NCI-H2171 (cell line): ENCODE data around the gene CMTM7.
"Not testable (repeated sequence)": the region's sequence is repeated elsewhere in the genome, so short reads cannot be mapped to it uniquely, and the experiment has no call there.

Source experiments
- DNase-seq: peaks from one replicate; lab custom pipeline; 2025; lab: John Stamatoyannopoulos, UW

CMTM7 gene

DNA sequence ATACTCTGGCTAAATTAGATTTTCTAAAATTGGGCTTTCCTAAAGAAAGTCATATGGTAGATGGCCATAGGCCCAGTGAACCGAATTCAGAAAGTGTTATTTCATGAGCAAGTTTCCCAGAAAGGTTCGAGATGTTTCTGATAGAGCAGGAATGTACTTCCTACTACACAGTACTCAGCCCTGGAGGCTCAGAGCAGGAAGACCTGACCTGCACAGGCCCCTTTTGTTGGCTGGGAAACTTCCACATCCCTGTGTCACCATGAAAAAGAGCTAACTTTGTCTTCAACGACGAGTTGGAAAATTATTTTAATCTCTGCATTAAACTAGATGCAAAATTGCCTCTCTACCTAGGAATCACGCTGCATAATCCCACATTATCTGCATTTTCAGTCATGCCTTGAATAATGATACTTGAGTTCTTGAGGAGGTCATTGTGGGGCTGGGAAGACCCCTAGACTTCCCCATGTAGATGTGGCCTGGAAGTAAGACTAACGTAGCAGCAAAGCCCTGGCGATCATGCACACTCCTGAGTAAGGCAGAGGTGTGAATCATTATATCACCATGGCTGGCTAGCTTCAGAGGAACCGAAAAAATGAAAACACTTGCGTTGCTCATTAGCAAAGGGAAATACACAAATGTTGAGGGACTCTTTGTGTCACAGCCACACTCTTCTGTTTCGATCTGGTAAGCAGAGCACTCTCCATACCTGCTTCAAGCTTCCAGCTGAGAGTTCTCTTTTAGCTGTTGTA is 47.1 kb downstream of the CMTM7 start:
- DNase-seq, result no peak

DNA sequence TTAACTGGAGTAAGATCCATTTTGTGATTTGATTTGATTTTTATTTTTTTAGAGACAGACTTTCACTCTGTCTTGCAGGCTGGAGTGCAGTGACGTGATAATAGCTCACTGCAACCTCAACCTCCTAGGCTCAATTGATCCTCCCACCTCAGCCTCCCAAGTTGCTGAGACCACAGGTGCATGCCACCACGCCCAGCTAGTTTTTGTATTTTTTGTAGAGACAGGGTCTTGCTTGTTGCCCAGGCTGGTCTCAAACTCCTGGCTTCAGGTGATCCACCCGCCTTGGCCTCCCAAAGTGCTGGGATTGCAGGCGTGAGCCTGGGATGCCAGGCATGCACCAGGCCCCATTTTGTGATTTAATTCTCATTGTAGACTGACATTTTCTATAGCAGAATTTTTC is 47.8 kb downstream of the CMTM7 start:
- not testable (repeated sequence) for DNase-seq

DNA sequence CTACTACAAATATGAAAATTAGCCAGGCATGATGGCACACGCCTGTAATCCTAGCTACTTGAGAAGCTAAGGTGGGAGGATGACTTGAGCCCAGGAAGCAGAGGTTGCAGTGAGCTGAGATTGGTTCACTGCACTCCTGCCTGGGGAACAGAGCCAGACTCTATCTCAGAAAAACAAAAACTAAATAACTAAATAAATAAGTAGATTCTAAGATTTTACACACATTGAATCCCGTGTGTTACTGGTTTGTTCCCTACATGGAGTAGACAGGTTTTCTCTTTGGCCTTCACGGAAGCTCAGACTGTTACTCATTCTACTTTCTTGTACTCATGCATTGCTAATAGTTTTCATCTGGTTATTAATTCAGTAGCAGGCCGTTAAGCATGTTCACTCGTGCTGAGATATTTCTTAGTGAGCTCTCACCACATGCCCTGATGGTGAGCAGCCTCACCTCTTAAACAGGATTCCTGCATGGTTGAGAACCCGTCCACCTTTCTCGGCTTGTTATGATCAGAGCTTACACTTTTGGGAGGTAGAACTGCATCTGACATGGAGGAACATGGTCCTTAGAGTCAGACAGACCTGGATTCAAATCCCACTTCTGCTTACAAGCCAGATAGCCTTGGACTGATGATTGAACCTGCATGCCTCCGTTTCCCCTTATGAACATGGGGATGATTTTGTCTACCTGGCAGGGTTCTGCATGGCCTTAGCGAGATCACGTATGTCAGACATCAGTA is 49.1 kb downstream of the CMTM7 start:
- peak; percentile 12 for DNase-seq

DNA sequence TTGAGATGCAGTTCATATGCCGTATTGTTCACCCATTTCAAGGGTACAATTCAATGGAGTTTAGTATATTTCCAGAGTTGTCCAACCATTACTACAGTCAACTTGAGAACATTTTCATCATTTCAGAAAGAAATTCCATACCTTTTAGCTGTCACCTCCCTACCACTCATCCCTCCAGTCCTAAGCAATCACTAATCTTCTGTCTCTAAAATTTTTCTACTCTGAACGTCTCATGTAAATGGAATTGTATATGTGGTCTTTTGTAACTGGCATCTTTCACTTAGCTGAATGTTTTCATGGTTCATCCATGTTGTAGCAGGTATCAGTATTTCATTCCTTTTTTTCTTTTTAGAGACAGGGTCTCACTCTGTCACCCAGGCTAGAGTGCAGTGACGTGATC is 51.1 kb downstream of the CMTM7 start:
- DNase-seq, result no peak

DNA sequence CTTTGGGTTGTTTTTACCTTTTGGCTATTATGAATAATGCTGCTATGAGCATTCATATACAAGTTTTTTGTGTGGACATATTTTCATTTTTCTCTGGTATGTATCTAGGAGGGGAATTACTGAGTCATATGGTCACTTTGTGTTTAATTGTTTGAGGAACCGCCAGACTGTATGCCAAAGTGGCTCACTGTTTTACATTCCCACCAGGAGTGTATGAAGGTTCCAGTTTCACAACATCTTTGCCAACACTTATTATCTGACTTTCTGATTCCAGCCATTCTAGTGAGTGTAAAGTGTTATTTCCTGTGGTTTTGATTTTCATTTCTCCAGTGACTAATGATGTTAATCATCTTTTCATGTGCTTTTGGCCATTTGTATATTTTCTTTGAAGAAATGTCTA is 51.8 kb downstream of the CMTM7 start:
- DNase-seq, result no peak

DNA sequence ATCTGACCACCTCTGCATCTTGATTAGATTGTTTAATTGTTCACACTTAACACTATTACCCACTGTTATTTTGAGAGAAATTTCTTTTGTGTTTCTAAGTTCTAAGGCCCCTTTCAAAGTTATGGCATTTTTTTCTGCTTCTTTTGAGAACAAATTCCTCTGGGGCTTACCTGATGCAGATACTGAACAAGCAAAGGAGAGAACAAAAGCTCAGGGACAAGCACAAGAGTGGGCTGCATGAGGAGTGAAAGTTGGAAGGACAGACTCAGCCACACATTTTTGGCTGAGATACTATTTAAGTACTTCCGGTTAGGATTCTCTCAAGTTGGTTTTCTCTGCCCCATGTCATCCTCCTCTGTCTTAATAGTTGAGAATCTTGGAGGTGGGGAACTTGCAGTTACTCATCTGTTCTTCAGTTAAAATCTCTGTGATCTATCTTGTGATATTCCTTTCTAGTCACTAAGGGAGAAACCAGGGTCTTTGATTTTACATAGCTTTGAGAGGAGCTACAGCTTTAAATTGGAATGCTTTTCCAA is 56.3 kb downstream of the CMTM7 start:
- DNase-seq, result no peak

DNA sequence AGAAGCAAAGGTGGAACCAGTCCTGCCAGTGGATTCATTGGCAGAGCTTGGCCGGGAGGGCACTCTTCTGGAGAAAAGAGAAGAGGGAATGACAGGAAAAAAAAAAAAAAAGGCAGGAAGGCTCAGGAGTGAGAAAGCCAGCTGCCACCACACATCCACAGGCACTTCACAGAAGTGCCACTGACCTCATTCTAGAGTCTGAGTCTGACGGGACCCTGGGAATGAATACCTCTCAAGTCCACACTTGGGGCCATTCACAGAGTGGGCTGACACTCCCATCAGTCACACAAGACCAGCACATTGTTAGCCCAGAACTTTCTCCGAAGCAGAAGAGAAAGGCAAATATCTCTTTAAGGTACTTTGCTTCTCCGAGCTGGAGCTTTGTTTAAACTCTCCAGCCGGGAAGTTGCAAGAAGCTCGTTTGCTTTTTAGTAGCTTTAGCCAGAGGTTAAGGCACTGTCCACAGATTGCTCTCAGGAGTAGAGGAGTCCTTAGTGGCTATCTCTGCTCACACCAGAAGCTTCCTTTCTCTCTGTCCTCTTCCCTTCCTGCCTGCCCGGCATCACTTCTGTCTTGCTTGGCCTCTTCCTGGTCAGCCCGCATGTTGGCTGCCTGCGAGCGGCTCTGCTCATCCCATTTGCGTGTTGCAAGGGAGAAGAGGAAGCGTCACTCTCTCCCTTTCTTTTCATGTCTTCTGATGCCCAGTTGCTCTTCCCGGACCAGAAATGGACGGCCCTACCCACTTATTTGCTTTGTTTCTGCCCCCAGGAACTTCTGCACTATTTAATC is 57.2 kb downstream of the CMTM7 start:
- no peak for DNase-seq

DNA sequence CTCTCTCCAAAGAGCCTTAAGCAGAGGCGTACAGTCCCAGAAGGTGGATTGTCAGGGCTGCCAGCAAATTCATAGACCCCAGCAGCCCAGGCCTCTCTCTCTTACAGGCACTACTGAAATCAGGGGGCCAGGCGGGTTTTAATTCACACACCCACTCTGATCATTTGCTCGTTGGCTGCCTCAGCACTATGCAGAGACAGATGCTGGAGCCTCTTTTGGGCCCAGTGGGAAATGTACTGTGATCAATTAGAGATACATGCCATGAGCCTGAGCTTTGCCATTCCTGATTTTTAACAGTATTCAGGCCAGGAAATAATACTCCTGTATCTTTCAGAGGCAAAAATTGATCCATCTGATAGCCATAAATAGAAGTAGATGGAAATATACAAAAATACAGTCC is 58.0 kb downstream of the CMTM7 start:
- DNase-seq, result no peak

DNA sequence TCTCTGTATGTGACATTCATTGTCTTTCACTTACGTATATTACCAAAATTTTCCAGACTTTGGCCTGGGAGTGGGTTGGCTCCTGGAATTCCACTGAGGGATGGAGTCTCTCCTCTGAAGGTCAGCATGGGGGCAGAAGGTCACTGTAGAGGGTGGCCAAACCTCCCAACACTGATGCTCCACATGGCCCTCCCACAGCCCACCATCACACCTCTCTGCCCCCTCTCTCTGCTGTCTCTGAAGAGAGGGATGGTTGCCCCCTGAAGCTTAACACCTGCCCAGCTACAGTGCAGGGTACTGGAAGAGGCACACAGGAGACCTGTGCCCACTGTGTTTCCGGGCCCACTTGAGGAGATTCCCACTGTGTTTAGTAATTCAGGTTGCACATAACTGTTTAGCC is 58.8 kb downstream of the CMTM7 start:
- DNase-seq, result no peak

DNA sequence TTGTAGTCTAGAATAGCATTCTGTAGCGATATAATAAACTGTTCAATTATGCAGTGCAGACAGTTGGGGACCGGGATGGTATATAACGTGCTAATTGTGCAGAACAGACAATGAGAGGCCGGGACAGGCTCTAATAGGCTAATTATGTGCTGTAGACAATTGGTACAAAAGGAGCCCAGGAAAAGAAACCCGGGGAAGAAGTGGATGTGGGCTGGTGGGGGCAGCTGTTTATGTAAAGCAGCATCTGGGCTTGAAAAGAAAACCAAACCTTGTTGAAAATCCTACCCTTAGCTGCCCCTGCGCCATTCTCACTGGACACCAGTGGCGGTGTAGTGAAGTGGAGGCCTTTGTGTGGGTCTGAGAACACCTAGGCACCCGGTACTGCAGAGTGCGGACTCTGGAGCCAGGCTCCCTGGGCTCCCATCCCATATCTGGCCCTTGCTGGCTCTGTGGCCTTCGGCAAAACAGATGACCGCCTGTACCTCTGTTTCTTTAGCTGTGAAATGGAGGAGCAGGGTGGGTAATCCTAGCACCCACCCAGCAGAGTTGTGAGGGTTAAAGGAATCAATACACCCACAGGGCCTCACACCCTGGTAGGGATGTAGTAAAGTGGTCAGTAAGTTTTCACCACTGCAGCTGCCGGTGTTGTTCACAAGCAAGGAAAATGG is 59.5 kb downstream of the CMTM7 start:
- no peak for DNase-seq

DNA sequence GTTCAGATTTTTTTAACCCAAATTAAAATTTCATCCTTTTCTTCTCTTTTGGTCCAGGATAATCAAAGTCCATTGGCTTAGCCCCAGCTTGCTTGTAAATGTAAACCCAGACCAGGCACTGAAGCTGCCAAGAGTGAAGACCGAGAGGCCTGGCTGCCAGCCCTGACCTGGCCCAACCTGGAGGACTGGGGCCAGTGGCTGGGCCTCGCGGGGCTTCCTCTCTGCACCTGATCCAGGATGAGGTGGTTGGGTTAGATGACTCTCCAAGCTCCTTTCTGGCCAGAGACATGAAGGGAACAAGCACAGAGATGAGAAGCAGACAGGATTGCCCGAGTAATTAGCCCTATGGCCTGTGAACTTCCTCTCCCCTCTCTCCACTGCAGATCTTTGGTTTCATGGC is 60.4 kb downstream of the CMTM7 start:
- DNase-seq, result no peak

DNA sequence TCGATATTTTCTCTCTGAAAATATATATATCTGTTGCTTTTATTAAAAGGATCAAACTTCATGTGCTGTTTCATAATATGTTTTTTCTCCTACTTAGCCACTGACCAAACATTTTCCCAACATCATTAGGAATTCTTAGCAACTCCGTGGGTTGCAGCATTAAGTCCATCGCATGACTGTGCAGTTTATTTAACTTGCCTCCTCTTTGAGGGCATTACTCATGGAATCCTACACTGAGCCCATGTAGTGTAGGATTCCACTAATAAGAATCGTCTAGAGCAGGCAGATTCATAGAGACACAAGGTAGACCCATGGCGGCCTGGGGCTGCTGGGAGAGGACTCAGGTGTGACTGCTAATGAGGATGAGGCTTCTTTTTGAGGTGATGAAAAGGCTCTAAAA is 61.7 kb downstream of the CMTM7 start:
- DNase-seq, result no peak

DNA sequence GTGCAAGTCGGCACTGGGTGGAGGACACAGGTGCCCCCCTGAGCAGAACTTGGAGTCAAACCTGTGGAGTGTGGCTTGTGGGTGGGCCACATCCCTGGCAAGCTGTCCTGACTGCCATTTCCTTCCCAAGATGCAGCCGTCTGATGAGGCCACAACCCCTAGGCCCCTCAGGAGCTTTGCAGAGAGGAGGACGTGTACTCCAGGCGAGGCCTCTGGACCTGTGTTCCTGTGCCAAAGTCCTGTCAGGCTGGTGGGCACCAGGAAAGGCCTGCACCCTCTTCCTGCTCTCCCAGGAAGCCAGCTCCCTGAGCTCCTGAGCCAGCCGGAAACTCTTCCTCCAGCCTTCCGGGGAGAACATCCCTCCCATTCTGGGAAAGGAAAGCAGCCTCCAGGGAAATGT is 62.5 kb downstream of the CMTM7 start:
- no peak for DNase-seq

DNA sequence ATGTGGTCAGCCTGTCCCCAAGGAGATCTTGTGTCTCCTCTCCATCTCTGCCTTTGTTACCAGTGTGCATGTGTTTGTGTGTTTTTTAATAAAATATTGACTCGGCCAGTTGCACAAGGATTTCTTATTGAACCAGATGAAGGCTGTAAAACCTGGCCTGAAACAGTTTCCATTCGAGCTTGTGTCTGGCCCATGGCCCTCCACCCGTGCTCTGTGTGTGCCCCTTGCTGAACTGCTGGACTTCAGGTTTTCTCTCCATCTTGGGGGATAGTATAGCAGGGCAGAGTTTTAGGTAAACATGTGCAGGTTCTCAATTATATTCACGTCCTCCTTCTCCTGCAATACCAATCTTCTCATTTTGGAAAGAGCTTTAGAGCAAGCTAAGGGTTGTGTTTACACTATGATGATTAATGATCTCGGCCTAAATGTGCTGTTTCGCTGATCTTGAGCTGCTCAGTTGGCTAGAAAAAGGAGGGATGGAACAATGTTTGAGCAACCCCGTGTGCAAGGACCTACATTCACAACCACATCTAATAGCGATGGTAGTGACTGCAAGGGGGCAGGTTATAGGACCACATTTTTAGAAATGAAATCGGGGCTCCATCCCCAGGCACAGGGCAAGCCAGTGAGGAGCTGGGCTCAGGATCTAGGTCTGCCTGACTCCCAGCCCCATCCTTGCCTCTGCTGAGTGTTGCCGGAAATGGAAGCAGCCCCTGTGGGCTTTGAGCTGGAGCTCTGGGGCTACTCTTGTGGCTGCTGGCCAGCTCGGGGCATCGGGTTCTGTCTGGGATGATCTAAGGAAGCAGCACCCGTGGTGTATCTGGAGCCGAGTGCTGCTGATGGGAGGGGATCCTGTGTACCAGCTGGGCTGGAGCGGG is 63.3 kb downstream of the CMTM7 start:
- DNase-seq, result no peak

DNA sequence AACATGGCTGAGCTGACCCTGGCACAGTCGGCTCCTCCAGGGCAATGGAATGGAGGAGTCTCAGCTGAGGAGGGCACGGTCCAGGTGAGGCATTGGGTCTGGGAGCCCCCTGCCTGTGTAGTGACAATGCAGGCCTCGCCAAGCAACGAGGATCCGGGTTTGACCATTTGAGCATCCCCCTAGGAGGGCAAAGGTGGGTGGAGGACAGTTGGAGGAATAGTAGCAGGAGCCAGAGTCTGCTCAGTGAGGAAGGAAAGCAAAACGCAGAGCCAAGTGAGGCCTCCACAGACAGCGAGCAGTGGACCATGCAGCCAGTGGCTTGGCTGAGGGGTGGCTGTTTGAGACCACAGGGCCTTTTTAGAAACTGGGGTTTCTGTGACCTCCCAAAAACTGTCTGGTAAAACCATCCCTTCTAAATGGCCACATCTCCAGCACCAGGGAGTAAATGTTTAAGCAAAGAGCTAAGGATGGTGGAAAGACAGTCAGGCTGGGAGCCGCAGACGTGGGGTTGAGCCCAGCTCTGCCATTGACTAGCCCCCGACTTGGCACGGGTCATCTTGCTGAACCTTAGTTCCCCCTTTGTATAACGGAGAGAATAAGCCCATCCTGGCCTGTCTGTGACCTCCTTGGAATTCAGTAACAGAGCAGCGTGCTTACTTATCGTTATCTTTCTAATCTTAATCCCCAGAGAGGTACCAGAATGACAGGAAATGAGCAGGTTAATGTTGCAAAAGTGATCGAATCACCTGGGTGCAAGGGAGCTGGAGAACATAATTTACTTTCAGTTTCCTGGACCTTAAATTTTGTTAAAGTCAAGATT is 64.2 kb downstream of the CMTM7 start:
- no peak for DNase-seq

DNA sequence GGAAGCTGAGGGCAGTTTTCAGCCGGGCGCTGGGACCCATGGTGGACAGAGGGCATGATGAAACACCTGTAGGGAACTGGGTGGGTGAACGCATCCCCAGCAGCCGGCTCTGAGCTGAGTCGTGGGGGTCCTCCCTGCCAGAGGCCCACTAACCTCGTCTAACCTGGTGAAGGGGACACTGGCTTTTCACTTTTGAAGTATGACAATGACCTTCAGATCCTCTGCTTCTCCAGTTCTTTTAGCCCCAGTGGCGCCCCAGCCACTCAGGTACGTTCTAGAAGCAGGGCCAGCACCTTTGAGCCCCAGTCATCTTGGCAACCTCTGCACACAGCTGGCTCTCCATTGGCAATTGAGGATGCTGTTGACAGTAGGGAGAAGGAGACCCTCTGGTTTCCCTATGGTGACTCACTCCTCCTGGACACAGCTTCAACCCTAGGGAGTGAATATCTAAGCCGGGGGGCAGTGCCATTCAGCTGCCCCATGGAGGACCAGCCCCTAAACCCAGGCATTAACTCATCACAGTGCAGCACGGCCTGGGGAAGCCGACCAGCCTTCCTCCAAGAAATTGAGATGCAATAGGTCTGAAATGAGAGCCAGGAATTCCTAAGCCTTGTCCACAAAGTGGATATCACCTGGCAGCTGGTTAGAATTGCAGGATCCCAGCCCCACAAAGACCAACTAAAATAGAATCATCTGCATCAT is 64.9 kb downstream of the CMTM7 start:
- DNase-seq, result no peak

DNA sequence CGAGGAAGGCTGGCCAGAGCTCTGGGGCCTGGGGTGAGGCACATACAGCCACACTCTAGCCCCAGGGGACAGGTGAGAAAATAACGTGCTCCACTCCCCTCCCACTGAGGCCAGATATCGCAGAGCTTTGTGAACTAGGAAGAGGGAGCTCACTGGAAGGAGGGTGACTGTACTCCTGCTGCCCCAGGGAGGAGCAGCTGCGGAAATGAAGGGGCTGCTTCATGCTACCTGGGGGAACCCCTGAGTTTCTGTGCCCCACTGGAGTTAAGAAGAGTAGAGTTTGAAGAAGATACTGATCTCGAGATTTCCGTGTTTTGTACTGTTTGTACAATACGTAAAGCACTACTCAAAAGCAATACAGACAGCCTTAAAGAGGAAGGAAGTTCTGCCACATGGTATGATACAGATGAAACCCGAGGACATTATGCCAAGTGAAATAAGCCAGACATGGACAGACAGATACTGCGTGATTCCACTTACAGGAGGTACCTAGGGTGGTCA is 66.4 kb downstream of the CMTM7 start:
- DNase-seq, result no peak

DNA sequence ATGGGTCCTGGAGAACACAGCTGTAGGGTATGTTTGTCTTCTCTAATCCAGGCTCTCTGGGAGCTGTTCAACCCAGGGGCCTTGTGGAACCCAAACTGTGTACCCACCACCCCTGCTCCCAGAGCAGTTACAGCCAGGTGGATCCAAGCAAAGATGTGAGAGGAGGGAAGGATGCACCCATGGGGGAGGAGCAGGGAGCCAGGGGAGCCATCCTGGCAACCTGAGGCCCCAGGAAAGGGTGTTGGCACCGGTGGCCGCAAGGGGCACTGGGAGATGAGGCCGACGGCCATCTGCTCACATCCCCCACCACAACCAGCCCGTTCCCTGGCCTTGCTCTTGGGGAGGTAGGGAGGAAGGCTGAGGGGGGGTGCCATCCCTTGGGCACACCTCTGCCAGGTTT is 67.8 kb downstream of the CMTM7 start:
- no peak for DNase-seq

DNA sequence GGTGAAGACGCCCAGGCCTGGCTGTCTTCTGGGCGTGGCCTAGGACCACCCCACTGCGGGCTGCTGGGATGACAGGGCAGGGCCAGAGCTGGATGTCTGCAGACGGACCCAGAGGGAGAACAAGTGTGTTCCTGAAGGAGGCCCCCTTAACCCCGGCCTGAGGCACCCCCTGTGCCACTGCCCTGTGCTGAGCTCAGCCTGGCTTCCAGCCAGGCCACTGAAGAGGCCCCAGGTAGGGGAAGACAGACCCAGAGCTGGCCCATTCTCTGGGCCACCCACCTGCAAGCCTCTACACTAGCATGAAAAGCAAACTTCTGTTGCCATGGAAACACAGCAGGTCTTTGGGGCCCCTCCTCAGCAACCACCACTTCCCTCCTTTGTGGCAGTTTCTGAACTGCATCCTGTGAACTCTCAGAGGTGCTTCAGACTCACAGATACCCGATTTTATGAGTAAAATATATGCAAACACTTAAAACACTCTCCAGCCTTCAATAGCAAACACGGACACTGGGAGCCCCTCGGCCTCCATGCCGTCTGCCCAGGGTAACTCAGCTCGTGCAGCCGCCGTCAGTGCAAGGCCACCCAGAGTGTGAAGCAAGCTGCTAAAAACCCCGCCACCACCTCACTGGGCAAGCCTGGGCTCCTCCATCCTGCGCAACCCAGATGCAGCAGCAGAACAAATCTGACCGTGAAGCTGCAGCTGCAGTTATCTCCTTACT is 68.5 kb downstream of the CMTM7 start:
- DNase-seq, result peak; percentile 4
